HG03565 (cell line): ENCODE results near the gene ERG.

Experiments used
- ATAC-seq: cut with Tn5 transposase; IDR thresholded peaks from one replicate; pipeline ENCODE4 v1.9.1; 2021; ENCODE audit warnings: mild to moderate bottlenecking, moderate library complexity; ENCODE audit not compliant: unreplicated experiment

The ERG gene

GRCh38 chr21:38361324-38361723 is 137.0 kb downstream of the ERG start:
- no peak for ATAC-seq

GRCh38 chr21:38359835-38360234 is 138.4 kb downstream of the ERG start:
- ATAC-seq, result no peak

- ATAC-seq, result no peak
Measured at GRCh38 chr21:38359090-38359489, 139.2 kb downstream of the ERG start.

- no peak for ATAC-seq
Measured at GRCh38 chr21:38358666-38359065, 139.6 kb downstream of the ERG start.

GRCh38 chr21:38358098-38358497 is 140.2 kb downstream of the ERG start:
- no peak for ATAC-seq

GRCh38 chr21:38356883-38357625 is 141.2 kb downstream of the ERG start:
- ATAC-seq, result no peak

GRCh38 chr21:38355992-38356781 is 142.1 kb downstream of the ERG start:
- ATAC-seq, result peak; percentile 54

GRCh38 chr21:38355353-38355752 is 142.9 kb downstream of the ERG start:
- no peak for ATAC-seq

GRCh38 chr21:38354746-38355145 is 143.5 kb downstream of the ERG start:
- no peak for ATAC-seq

- no peak for ATAC-seq
Measured at GRCh38 chr21:38354231-38354630, 144.0 kb downstream of the ERG start.

GRCh38 chr21:38352536-38353219 is 145.6 kb downstream of the ERG start:
- ATAC-seq, result no peak

GRCh38 chr21:38351961-38352521 is 146.2 kb downstream of the ERG start:
- ATAC-seq, result no peak

- ATAC-seq, result no peak
Measured at GRCh38 chr21:38351176-38351959, 146.9 kb downstream of the ERG start.

GRCh38 chr21:38350684-38351083 is 147.6 kb downstream of the ERG start:
- ATAC-seq, result no peak

- no peak for ATAC-seq
Measured at GRCh38 chr21:38349977-38350376, 148.3 kb downstream of the ERG start.

- ATAC-seq, result no peak
Measured at GRCh38 chr21:38349111-38349746, 149.0 kb downstream of the ERG start.

GRCh38 chr21:38346286-38346685 is 152.0 kb downstream of the ERG start:
- ATAC-seq, result no peak

- ATAC-seq, result no peak
Measured at GRCh38 chr21:38343691-38344090, 154.6 kb downstream of the ERG start.

GRCh38 chr21:38342739-38343138 is 155.5 kb downstream of the ERG start:
- no peak for ATAC-seq

- no peak for ATAC-seq
Measured at GRCh38 chr21:38341546-38342012, 156.7 kb downstream of the ERG start.
